ENCODE measurements around the gene C14orf93. TPM values are rescaled to one million over a fixed set of nuclear protein-coding genes. Genes with fewer than 3 reads are reported as not detected.

Gene C14orf93
- total RNA-seq, 4 donors from 2014 or later: 3.4 to 12.7 (median 8.8) TPM

- peaks cover 0 to 38% (median 3%) of the 10 kb centered on the region in 3 donors for H3K36me3 ChIP-seq
- peaks cover 0 to 7% (median 0%) of the 10 kb centered on the region in 4 donors for H3K27me3 ChIP-seq
- intact Hi-C loops (cut with DNase I): loop anchor here (5.0 kb wide), 1 partner anchor 71 kb away; the partner anchor contains the start of gene CDH24
- 18 to 25% methylated on average over 5 of the region's 5 CpGs for WGBS, 2 donors
- peaks cover 0 to 24% (median 0%) of the 10 kb centered on the region in 3 donors for H3K4me1 ChIP-seq
- peak; percentile 83 to 92 (median 91) for TF ChIP-seq CTCF (IDR thresholded peaks at IDR 0.05)
- no peak for TF ChIP-seq POLR2A (IDR thresholded peaks at IDR 0.05)
- H3K9me3 ChIP-seq: no peaks in the 10 kb centered on the region
- DNase-seq: peak; percentile 19
- H3K4me3 ChIP-seq: no peak overlapping the region
- H3K27ac ChIP-seq: no peak overlapping the region
These were observed 23.4 kb downstream of the C14orf93 start for GRCh38 chr14:22986508-22987054.

- Histone ChIP-seq H3K36me3 (peaks cover 0 to 32% (median 3%) of the 10 kb centered on the region in 3 donors), H3K9me3 (no peaks in the 10 kb centered on the region)
- TF ChIP-seq CTCF (IDR thresholded peaks at IDR 0.05) (no peak), POLR2A (IDR thresholded peaks at IDR 0.05) (no peak)
These were observed 23.9 kb downstream of the C14orf93 start for GRCh38 chr14:22985894-22986507.

GRCh38 chr14:22984959-22985658 lies 24.8 kb downstream of the C14orf93 start:
- TF ChIP-seq CTCF (IDR thresholded peaks at IDR 0.05): no peak
- TF ChIP-seq POLR2A (IDR thresholded peaks at IDR 0.05): no peak
- intact Hi-C loops (cut with DNase I): loop anchor here (5.0 kb wide), 1 partner anchor 72 kb away; the partner anchor contains the start of gene CDH24

More at GRCh38 chr14:22985894-22986507, 23.9 kb downstream of the C14orf93 start:
- Histone ChIP-seq H3K4me1 (peaks cover 0 to 30% (median 0%) of the 10 kb centered on the region in 3 donors), H3K27me3 (peaks cover 0 to 12% (median 0%) of the 10 kb centered on the region in 4 donors), H3K27ac (no peak overlapping the region), H3K4me3 (no peak overlapping the region)
- DNase-seq: no peak
- WGBS, 2 donors: 38 to 39% methylated on average over 2 of the region's 2 CpGs
- intact Hi-C loops (cut with DNase I): loop anchor here (5.0 kb wide), 1 partner anchor 71 kb away; the partner anchor contains the start of gene CDH24

GRCh38 chr14:22982477-22983245 lies 27.3 kb downstream of the C14orf93 start, which contains the start of gene AJUBA:
TSS of gene AJUBA (minus strand) at chr14:22982551. CDS start at chr14:22982266, 285 bp downstream.
- intact Hi-C loops (cut with DNase I): no loop called here
- TF ChIP-seq CTCF (IDR thresholded peaks at IDR 0.05) (peak in 2 of 6 experiments; percentile 9 to 15), POLR2A (IDR thresholded peaks at IDR 0.05) (peak in 2 of 4 donors; percentile 49 to 72)
- WGBS, 2 donors: 0 to 3% methylated on average over 18 to 25 of the region's 48 CpGs

More at GRCh38 chr14:22984959-22985658, 24.8 kb downstream of the C14orf93 start:
- H3K9me3 ChIP-seq: no peaks in the 10 kb centered on the region
- peaks cover 0 to 28% (median 3%) of the 10 kb centered on the region in 3 donors for H3K36me3 ChIP-seq
- no peak overlapping the region for H3K4me3 ChIP-seq
- WGBS, 2 donors: 87 to 88% methylated on average over 6 of the region's 6 CpGs
- no peak for DNase-seq
- H3K27ac ChIP-seq: no peak overlapping the region
- H3K27me3 ChIP-seq: peaks cover 0 to 18% (median 0%) of the 10 kb centered on the region in 4 donors
- H3K4me1 ChIP-seq: peaks cover 0 to 39% (median 3%) of the 10 kb centered on the region in 3 donors

More at GRCh38 chr14:22982477-22983245, 27.3 kb downstream of the C14orf93 start, which contains the start of gene AJUBA:
- H3K27ac ChIP-seq: peak within 1 kb of the TSS; percentile 90 to 95 (median 94)
- no peaks in the 10 kb centered on the region for H3K9me3 ChIP-seq
- H3K36me3 ChIP-seq: peaks cover 0 to 6% (median 1%) of the 10 kb centered on the region in 3 donors
- peak; percentile 37 for DNase-seq
- peak within 1 kb of the TSS; percentile 80 to 92 (median 86) for H3K4me3 ChIP-seq
- peaks cover 9 to 64% (median 14%) of the 10 kb centered on the region in 3 donors for H3K4me1 ChIP-seq
- peaks cover 0 to 18% (median 0%) of the 10 kb centered on the region in 4 donors for H3K27me3 ChIP-seq

Measured in esophagus squamous epithelium (tissue), 5 donors.